Lung microvascular endothelial cell (primary cell): Measurements from ENCODE around the gene KCNH1. TPM values are rescaled to one million over a fixed set of nuclear protein-coding genes. Genes with fewer than 3 reads are reported as not detected.
"Not testable (repeated sequence)": the region's sequence is repeated elsewhere in the genome, so short reads cannot be mapped to it uniquely, and the experiment has no call there.

ENCODE experiments used
- DNase-seq, 2 donors: peaks; one replicate each; pipeline versions ENCODE4 v3.0.0 to v3.0.0-alpha.2; 2010; ENCODE audit warnings: low read depth in 2 of 2
- total RNA-seq: library from RNA; depleted of rRNA; stranded (reverse); fragments of >200 nt; gene quantifications from 2 replicates; pipeline ENCODE4 v1.2.1, GENCODE V29; 2014

The KCNH1 gene
- total RNA-seq, 1 donor from 2014 or later = not detected

GRCh38 chr1:211095381-211095780 lies 38.6 kb downstream of the KCNH1 start:
- DNase-seq = no peak

GRCh38 chr1:211092955-211093354 lies 41.0 kb downstream of the KCNH1 start:
- no peak for DNase-seq

GRCh38 chr1:211091867-211092266 lies 42.1 kb downstream of the KCNH1 start:
- DNase-seq = no peak

GRCh38 chr1:211089536-211089935 lies 44.4 kb downstream of the KCNH1 start:
- DNase-seq = no peak

- DNase-seq = no peak
Measured at GRCh38 chr1:211088156-211088555, 45.8 kb downstream of the KCNH1 start.

- no peak for DNase-seq
Measured at GRCh38 chr1:211082824-211083223, 51.1 kb downstream of the KCNH1 start.

GRCh38 chr1:211081447-211081846 lies 52.5 kb downstream of the KCNH1 start:
- DNase-seq = not testable (repeated sequence)

GRCh38 chr1:211068976-211069375 lies 65.0 kb downstream of the KCNH1 start:
- no peak for DNase-seq

- no peak for DNase-seq
Measured at GRCh38 chr1:211066781-211067384, 67.1 kb downstream of the KCNH1 start.

- DNase-seq = not testable (repeated sequence)
Measured at GRCh38 chr1:211041838-211042237, 92.1 kb downstream of the KCNH1 start.

GRCh38 chr1:211037095-211037494 lies 96.9 kb downstream of the KCNH1 start:
- no peak for DNase-seq

GRCh38 chr1:211036381-211037060 lies 97.4 kb downstream of the KCNH1 start:
- no peak for DNase-seq

- DNase-seq = no peak
Measured at GRCh38 chr1:211035821-211036380, 98.0 kb downstream of the KCNH1 start.

- no peak for DNase-seq
Measured at GRCh38 chr1:211033921-211034525, 99.9 kb downstream of the KCNH1 start.

- DNase-seq = no peak
Measured at GRCh38 chr1:211024901-211025300, 109.0 kb downstream of the KCNH1 start.

- DNase-seq = no peak
Measured at GRCh38 chr1:211019266-211019665, 114.7 kb downstream of the KCNH1 start.

GRCh38 chr1:211018690-211019089 lies 115.3 kb downstream of the KCNH1 start:
- no peak for DNase-seq

- DNase-seq = no peak
Measured at GRCh38 chr1:211017075-211017718, 116.8 kb downstream of the KCNH1 start.

- DNase-seq = no peak
Measured at GRCh38 chr1:211014275-211014674, 119.7 kb downstream of the KCNH1 start.

GRCh38 chr1:211013346-211014240 lies 120.4 kb downstream of the KCNH1 start:
- DNase-seq = no peak

- DNase-seq = not testable (repeated sequence)
Measured at GRCh38 chr1:211011128-211011527, 122.8 kb downstream of the KCNH1 start.
